NOMO-1 treated with dmso at 0.1 percent for 144 hours (cell line): ENCODE measurements around the gene ARGLU1.

ENCODE experiments used
- DNase-seq: peaks from one replicate; lab custom pipeline; 2025; ENCODE audit not compliant: unreplicated experiment; lab: John Stamatoyannopoulos, UW

ARGLU1 gene

GRCh38 chr13:106527445-106527801 is 40.5 kb downstream of the ARGLU1 start:
- DNase-seq: no peak

- DNase-seq: no peak
These were observed 41.0 kb downstream of the ARGLU1 start for GRCh38 chr13:106526738-106527444.

GRCh38 chr13:106525865-106526264 is 42.1 kb downstream of the ARGLU1 start:
- DNase-seq: no peak

GRCh38 chr13:106524108-106524507 is 43.8 kb downstream of the ARGLU1 start:
- DNase-seq: no peak

GRCh38 chr13:106523576-106523975 is 44.4 kb downstream of the ARGLU1 start:
- no peak for DNase-seq

- no peak for DNase-seq
These were observed 44.9 kb downstream of the ARGLU1 start for GRCh38 chr13:106522898-106523525.

- DNase-seq: no peak
These were observed 45.7 kb downstream of the ARGLU1 start for GRCh38 chr13:106522112-106522705.

- DNase-seq: no peak
These were observed 46.7 kb downstream of the ARGLU1 start for GRCh38 chr13:106521095-106521799.

GRCh38 chr13:106520251-106521054 is 47.5 kb downstream of the ARGLU1 start:
- no peak for DNase-seq

GRCh38 chr13:106518512-106518911 is 49.4 kb downstream of the ARGLU1 start:
- no peak for DNase-seq

GRCh38 chr13:106517109-106517847 is 50.7 kb downstream of the ARGLU1 start:
- DNase-seq: no peak

GRCh38 chr13:106515635-106516254 is 52.2 kb downstream of the ARGLU1 start:
- no peak for DNase-seq

- DNase-seq: no peak
These were observed 52.9 kb downstream of the ARGLU1 start for GRCh38 chr13:106514928-106515634.

- no peak for DNase-seq
These were observed 54.6 kb downstream of the ARGLU1 start for GRCh38 chr13:106513025-106513983.

GRCh38 chr13:106507560-106508274 is 60.2 kb downstream of the ARGLU1 start:
- peak; percentile 87 for DNase-seq

- DNase-seq: no peak
These were observed 61.7 kb downstream of the ARGLU1 start for GRCh38 chr13:106506286-106506685.

GRCh38 chr13:106505732-106506131 is 62.2 kb downstream of the ARGLU1 start:
- no peak for DNase-seq
